ENCODE data around the gene TDRD12.
A peak's percentile ranks its signal among the peaks of the same experiment; 100 is the strongest.

TDRD12 gene

DNA sequence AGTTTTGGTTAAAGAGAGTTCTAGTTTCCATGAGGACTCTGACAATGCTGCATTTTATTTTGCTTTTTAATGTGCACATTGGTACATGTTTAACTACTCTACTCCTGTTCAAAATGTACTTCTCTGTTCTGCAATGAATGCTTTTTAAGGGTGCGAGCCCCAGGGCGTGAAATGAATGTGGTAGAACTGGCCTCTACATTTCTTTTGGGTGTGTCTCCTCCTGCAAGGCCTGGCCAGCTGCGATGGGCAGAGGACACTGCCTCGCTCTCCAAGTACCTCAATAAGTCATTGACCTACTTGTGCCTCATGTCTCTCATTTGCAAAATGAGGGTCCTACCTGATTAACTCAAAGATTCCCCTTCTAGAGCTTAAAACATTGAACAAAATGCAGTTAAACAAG lies 37.2 kb upstream of the TDRD12 start:
- H3K27ac ChIP-seq, result no peak overlapping the region

DNA sequence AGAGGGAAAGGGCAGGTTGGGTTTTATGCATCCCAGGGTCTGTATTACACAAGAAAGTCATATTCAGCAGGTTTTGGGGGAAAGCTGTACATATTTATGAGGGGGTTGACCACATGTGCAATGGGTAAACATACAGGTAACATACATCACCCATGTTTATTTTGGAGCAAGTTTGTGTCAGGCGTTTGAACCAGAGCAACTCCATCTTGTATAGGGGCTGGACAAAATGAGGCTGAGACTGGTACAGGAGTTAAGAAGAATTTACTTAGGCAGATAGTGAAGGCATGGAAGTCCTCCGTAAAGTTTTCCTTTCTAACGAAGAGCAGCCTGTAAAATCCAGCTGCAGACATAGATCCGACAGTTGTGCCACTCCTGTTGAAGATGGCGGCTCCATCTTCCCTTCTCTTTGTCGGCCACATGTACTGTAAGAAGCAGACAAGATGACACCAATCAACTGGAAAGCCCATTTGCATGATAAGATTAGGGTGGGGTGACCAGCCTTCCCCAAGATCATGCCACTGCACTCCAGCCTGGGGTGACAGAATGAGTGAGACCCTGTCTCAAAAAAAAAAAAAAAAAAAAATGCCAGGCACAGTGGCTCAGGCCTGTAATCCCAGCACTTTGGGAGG lies 32.6 kb upstream of the TDRD12 start:
- H3K27ac ChIP-seq, result no peak overlapping the region
- no peak for TF ChIP-seq ZFX (IDR thresholded peaks at IDR 0.05; ENCODE audit: borderline replicate concordance)
- no peak for TF ChIP-seq CTCF (IDR thresholded peaks at IDR 0.05)

More for the DNA sequence above, 37.2 kb upstream of the TDRD12 start:
- TF ChIP-seq CTCF (IDR thresholded peaks at IDR 0.05), result no peak
- no peak for TF ChIP-seq ZFX (IDR thresholded peaks at IDR 0.05; ENCODE audit: borderline replicate concordance)

DNA sequence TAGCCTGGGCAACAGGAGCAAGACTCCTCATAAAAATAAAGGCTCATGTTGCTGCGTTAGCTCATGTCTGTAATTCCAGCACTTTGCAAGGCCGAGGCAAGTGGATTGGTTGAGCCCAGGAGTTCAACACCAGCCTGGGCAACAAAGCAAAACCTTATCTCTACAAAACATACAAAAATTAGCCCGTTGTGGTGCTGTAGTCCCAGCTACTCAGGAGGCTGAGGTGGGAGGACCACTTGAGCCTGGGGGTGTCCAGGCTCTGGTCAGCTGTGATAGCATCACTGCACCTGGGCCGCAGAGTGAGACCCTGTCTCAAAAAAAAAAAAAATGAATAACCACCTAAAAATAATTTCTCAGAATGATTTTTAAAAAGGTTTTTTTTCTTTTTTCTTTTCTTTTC lies 31.9 kb upstream of the TDRD12 start:
- TF ChIP-seq CTCF (IDR thresholded peaks at IDR 0.05) (no peak), ZFX (IDR thresholded peaks at IDR 0.05; ENCODE audit: borderline replicate concordance) (no peak)
- no peak overlapping the region for H3K27ac ChIP-seq

GRCh38 chr19:32688311-32688710 lies 31.3 kb upstream of the TDRD12 start:
- TF ChIP-seq CTCF (IDR thresholded peaks at IDR 0.05) (no peak), ZFX (IDR thresholded peaks at IDR 0.05; ENCODE audit: borderline replicate concordance) (no peak)
- H3K27ac ChIP-seq, result no peak overlapping the region

GRCh38 chr19:32691291-32691951 lies 28.1 kb upstream of the TDRD12 start, which contains the start of gene NUDT19:
TSS of gene NUDT19 (plus strand) at chr19:32691821. CDS start at chr19:32691961, 140 bp downstream.
- peak within 1 kb of the TSS; percentile 84 for H3K27ac ChIP-seq
- no peak for TF ChIP-seq CTCF (IDR thresholded peaks at IDR 0.05)
- TF ChIP-seq ZFX (IDR thresholded peaks at IDR 0.05; ENCODE audit: borderline replicate concordance), result no peak

DNA sequence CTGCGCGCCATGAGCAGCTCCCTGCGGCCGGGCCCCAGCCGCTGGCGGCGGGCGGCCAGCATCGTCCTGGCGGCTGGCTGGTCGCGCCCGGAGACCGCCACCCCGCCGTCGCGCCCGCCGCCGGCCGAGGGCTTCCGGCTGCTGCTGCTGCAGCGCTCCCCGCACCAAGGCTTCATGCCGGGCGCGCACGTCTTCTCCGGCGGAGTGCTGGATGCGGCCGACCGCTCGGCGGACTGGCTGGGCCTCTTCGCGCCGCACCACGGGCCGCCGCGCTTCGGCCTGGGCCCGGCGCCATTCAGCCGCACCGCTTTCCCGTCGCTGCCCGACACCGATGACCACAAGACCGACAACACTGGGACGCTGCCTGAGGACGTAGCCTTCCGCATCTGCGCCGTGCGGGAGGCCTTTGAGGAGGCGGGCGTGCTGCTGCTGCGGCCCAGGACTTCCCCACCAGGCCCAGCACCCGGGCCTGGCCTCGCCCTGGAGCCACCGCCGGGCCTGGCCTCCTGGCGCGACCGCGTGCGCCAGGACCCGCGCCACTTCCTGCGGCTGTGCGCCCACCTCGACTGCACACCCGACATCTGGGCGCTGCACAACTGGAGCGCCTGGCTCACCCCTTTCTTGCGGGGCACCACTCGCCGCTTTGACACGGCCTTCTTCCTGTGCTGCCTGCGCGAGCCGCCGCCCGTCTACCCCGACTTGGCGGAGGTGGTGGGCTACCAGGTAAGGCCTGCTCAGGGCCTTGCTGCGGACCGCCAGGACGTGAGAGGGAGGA lies 27.4 kb upstream of the TDRD12 start:
- H3K27ac ChIP-seq, result peak overlapping the region; percentile 84

More for the DNA sequence above, 27.4 kb upstream of the TDRD12 start:
- TF ChIP-seq CTCF (IDR thresholded peaks at IDR 0.05) (no peak), ZFX (IDR thresholded peaks at IDR 0.05; ENCODE audit: borderline replicate concordance) (no peak)
